CD14-positive monocyte (primary cell): ENCODE measurements around the gene SH3GLB2. TPM values are rescaled to one million over a fixed set of nuclear protein-coding genes. Genes with fewer than 3 reads are reported as not detected.

ENCODE experiments used
- DNase-seq, 3 donors: peaks; one replicate each; pipeline ENCODE4 v3.0.0-alpha.2; 2011 to 2022
- H2AFZ ChIP-seq: 2 replicates; pipeline ENCODE4 v1.6.0; 2012; ENCODE audit warnings: mild to moderate bottlenecking, low read depth, low read length, inconsistent platforms; ENCODE audit not compliant: insufficient read depth, poor library complexity, severe bottlenecking
- H3K27ac ChIP-seq, 2 donors: 1 replicate in 1 of 2; 2 replicates in 1 of 2; pipeline ENCODE4 v1.5.1; 2012 to 2013; ENCODE audit warnings: low read length in 2 of 2, control low read depth in 1 of 2, inconsistent platforms in 1 of 2, low read depth in 1 of 2, mild to moderate bottlenecking in 1 of 2
- H3K27me3 ChIP-seq, 2 donors: one replicate each; pipeline versions ENCODE4 v1.6.0 to v1.6.1; 2011 to 2013; ENCODE audit warnings: low read length in 2 of 2; ENCODE audit not compliant: control insufficient read depth in 2 of 2, insufficient read depth in 2 of 2
- H3K36me3 ChIP-seq, 2 donors: replicated peaks in 1 of 2; 1 replicate in 1 of 2; 2 replicates in 1 of 2; pipeline versions ENCODE4 v1.5.1 to v1.6.1; 2012 to 2013; ENCODE audit warnings: low read length in 2 of 2, control low read depth in 1 of 2, inconsistent platforms in 1 of 2, mild to moderate bottlenecking in 1 of 2; ENCODE audit not compliant: insufficient read depth in 2 of 2, control insufficient read depth in 1 of 2
- H3K4me1 ChIP-seq, 2 donors: 1 replicate in 1 of 2; 2 replicates in 1 of 2; pipeline versions ENCODE4 v1.5.1 to v1.6.1; 2012 to 2013; ENCODE audit warnings: low read length in 2 of 2, control low read depth in 1 of 2, inconsistent platforms in 1 of 2, mild to moderate bottlenecking in 1 of 2, moderate library complexity in 1 of 2; ENCODE audit not compliant: insufficient read depth in 2 of 2, control insufficient read depth in 1 of 2
- H3K4me2 ChIP-seq: replicated peaks from 2 replicates; pipeline ENCODE3; 2012; ENCODE audit warnings: low read length, moderate library complexity, mild to moderate bottlenecking; ENCODE audit not compliant: poor library complexity, severe bottlenecking; ENCODE audit errors: extremely low read depth
- H3K4me3 ChIP-seq, 3 experiments: fragments of 200-600 bp in 1 of 3; sonication (generic) in 1 of 3; replicated peaks in 1 of 3; 1 replicate in 2 of 3; 2 replicates in 1 of 3; pipeline ENCODE4 v1.5.1; 2011 to 2013; ENCODE audit warnings: low read length in 3 of 3, mild to moderate bottlenecking in 3 of 3, control low read depth in 2 of 3, low read depth in 2 of 3, inconsistent platforms in 1 of 3, moderate library complexity in 1 of 3
- H3K79me2 ChIP-seq: 2 replicates; pipeline ENCODE4 v1.6.0; 2012; ENCODE audit warnings: mild to moderate bottlenecking, control low read depth, inconsistent platforms, low read length, moderate library complexity; ENCODE audit not compliant: insufficient read depth
- H3K9ac ChIP-seq: 2 replicates; pipeline ENCODE4 v1.6.0; 2017; ENCODE audit warnings: low read length, mild to moderate bottlenecking; ENCODE audit not compliant: insufficient read depth, poor library complexity, severe bottlenecking
- H3K9me3 ChIP-seq, 2 donors: replicated peaks in 1 of 2; 1 replicate in 1 of 2; 2 replicates in 1 of 2; pipeline versions ENCODE4 v1.5.1 to v1.6.1; 2012 to 2013; ENCODE audit warnings: low read length in 2 of 2, control low read depth in 1 of 2; ENCODE audit not compliant: control insufficient read depth in 1 of 2, insufficient read depth in 1 of 2
- H4K20me1 ChIP-seq: 2 replicates; pipeline ENCODE4 v1.6.0; 2012; ENCODE audit warnings: mild to moderate bottlenecking, low read length, control low read depth, moderate library complexity; ENCODE audit not compliant: insufficient read depth
- H3K27ac Mint-ChIP-seq, 7 donors: one replicate each; pipeline ENCODE4 v1.8.0; 2020; ENCODE audit warnings: mild to moderate bottlenecking in 7 of 7, mixed read lengths in 7 of 7, moderate library complexity in 6 of 7, inconsistent platforms in 2 of 7
- H3K27me3 Mint-ChIP-seq, 3 donors: one replicate each; pipeline ENCODE4 v1.8.0; 2021 to 2022; ENCODE audit warnings: low read depth in 3 of 3, mild to moderate bottlenecking in 3 of 3, mixed read lengths in 3 of 3, moderate library complexity in 3 of 3, inconsistent platforms in 1 of 3
- H3K36me3 Mint-ChIP-seq, 2 donors: one replicate each; pipeline ENCODE4 v1.8.0; 2020; ENCODE audit warnings: mixed read lengths in 2 of 2, inconsistent platforms in 1 of 2, mild to moderate bottlenecking in 1 of 2
- H3K4me1 Mint-ChIP-seq: one replicate; pipeline ENCODE4 v1.8.0; 2020; ENCODE audit warnings: mild to moderate bottlenecking, mixed read lengths
- H3K4me3 Mint-ChIP-seq, 2 donors: one replicate each; pipeline ENCODE4 v1.8.0; 2020; ENCODE audit warnings: mild to moderate bottlenecking in 2 of 2, mixed read lengths in 2 of 2, moderate library complexity in 1 of 2
- H3K9me3 Mint-ChIP-seq, 7 donors: one replicate each; pipeline ENCODE4 v1.8.0; 2020 to 2022; ENCODE audit warnings: mixed read lengths in 7 of 7, mild to moderate bottlenecking in 6 of 7, moderate library complexity in 6 of 7, inconsistent platforms in 2 of 7
- WGBS: methylation state at CpG from one replicate; pipeline ENCODE4 v1.1.5; 2013; ENCODE audit warnings: missing lambda C conversion rate; ENCODE audit not compliant: insufficient coverage; 5-methylcytosine and 5-hydroxymethylcytosine counted together
- intact Hi-C, 2 donors: fragments of 100-400 bp; cut with micrococcal nuclease; formaldehyde crosslinking; loops; one replicate each; pipeline versions ENCODE4 v1.15.0 to v1.15.1; 2023
- polyA plus RNA-seq, 3 donors: library from polyadenylated mRNA; depleted of rRNA in 1 of 3; unstranded in 2 of 3; stranded (reverse) in 1 of 3; fragments of 300-500 nt in 2 of 3; fragments of >200 nt in 1 of 3; fragmentation: Illumina TruSeq in 2 of 3; gene quantifications; 1 replicate in 2 of 3; 2 replicates in 1 of 3; pipeline ENCODE4 v1.2.3, GENCODE V29; 2012 to 2021
- TF ChIP-seq, protein P1 (sequence below): fragments of 200-600 bp; IDR thresholded peaks from one replicate; pipeline ENCODE4 v1.8.0; 2022; ENCODE audit warnings: antibody characterized with exemption, mild to moderate bottlenecking

Gene SH3GLB2
- polyA plus RNA-seq, 3 donors, result 8.0 to 77.0 (median 25.9) TPM

DNA sequence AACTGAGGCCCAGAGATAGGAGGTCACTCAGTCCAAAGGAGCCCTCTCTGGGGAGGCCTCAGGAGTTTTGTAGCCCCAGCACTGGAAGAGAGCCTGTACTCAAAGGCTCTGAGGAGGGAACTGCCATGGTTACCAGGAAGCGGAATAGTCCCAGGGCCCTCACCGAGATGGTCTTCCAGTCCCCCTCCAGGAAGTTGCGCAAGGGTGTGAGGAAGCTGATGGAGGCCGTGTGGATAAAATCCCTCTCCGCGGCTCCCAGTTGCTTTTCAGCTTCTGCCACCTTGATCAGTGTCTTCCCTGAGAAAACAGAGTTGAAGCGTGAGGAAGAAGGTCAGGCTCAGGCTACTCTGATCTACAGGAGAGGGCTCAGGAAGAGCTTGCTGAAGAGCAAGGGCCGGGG lies 13.5 kb downstream of the SH3GLB2 start:
- Histone ChIP-seq H4K20me1 (no peaks in the 10 kb centered on the region), H3K4me3 (no peak overlapping the region), H3K36me3 (peaks cover 30 to 59% of the 10 kb centered on the region in 2 donors), H3K27ac (peak overlapping the region; percentile 0 to 45), H3K9ac (peak overlapping the region; percentile 21), H3K9me3 (no peaks in the 10 kb centered on the region), H3K4me2 (no peak overlapping the region), H2AFZ (no peak overlapping the region), H3K79me2 (no peaks in the 10 kb centered on the region), H3K27me3 (no peaks in the 10 kb centered on the region), H3K4me1 (peaks cover 7 to 8% of the 10 kb centered on the region in 2 donors)
- DNase-seq, result no peak
- Mint-ChIP-seq H3K36me3 (peaks cover 40 to 85% of the 10 kb centered on the region in 2 donors), H3K9me3 (peaks cover 0 to 2% (median 0%) of the 10 kb centered on the region in 7 donors), H3K27me3 (peaks cover 0 to 4% (median 0%) of the 10 kb centered on the region in 3 donors), H3K4me3 (no peak overlapping the region), H3K4me1 (peaks cover 9% of the 10 kb centered on the region), H3K27ac (peak overlapping the region in 4 of 7 donors; percentile 7 to 77 (median 72))
- TF ChIP-seq, protein P1, sequence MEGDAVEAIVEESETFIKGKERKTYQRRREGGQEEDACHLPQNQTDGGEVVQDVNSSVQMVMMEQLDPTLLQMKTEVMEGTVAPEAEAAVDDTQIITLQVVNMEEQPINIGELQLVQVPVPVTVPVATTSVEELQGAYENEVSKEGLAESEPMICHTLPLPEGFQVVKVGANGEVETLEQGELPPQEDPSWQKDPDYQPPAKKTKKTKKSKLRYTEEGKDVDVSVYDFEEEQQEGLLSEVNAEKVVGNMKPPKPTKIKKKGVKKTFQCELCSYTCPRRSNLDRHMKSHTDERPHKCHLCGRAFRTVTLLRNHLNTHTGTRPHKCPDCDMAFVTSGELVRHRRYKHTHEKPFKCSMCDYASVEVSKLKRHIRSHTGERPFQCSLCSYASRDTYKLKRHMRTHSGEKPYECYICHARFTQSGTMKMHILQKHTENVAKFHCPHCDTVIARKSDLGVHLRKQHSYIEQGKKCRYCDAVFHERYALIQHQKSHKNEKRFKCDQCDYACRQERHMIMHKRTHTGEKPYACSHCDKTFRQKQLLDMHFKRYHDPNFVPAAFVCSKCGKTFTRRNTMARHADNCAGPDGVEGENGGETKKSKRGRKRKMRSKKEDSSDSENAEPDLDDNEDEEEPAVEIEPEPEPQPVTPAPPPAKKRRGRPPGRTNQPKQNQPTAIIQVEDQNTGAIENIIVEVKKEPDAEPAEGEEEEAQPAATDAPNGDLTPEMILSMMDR, result no peak
- WGBS, result 20% methylated on average over 5 of the region's 8 CpGs
- intact Hi-C loops, result no loop called here

DNA sequence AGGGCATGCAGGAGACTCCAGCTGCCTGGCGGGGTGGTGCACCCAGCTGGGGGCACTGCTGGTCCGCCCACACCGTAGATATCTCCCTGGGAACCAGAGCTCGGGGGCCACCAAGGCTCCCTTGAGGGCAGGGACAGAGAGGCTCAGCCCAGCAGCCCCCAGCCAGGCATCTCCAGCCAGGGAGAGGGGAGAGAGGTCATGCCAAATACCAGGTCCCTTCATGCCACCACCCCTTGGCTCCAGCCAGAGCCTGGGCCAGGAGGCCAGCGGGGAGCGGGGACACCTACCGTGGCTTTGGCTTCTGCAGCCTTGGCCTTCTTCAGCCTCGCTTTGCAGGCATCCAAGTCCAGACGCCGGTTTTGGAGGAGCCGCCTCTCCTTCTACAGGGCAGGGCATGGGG lies 14.0 kb downstream of the SH3GLB2 start:
- no peak overlapping the region for H3K4me2 ChIP-seq
- Mint-ChIP-seq H3K9me3 (peaks cover 0 to 2% (median 0%) of the 10 kb centered on the region in 7 donors), H3K27me3 (peaks cover 0 to 4% (median 0%) of the 10 kb centered on the region in 3 donors), H3K27ac (peak overlapping the region in 2 of 7 donors; percentile 32 to 77), H3K4me3 (no peak overlapping the region), H3K4me1 (peaks cover 9% of the 10 kb centered on the region), H3K36me3 (peaks cover 40 to 84% of the 10 kb centered on the region in 2 donors)
- peak overlapping the region in 1 of 2 donors; percentile 45 for H3K27ac ChIP-seq
- TF ChIP-seq, protein P1, result no peak
- no peak for DNase-seq
- peaks cover 30 to 55% of the 10 kb centered on the region in 2 donors for H3K36me3 ChIP-seq
- no peaks in the 10 kb centered on the region for H3K27me3 ChIP-seq
- intact Hi-C loops, result no loop called here
- no peak overlapping the region for H3K4me3 ChIP-seq
- H3K9ac ChIP-seq, result no peak overlapping the region
- no peaks in the 10 kb centered on the region for H3K79me2 ChIP-seq
- no peaks in the 10 kb centered on the region for H4K20me1 ChIP-seq
- peaks cover 7 to 8% of the 10 kb centered on the region in 2 donors for H3K4me1 ChIP-seq
- H3K9me3 ChIP-seq, result no peaks in the 10 kb centered on the region
- WGBS, result 95% methylated on average over 11 of the region's 11 CpGs
- H2AFZ ChIP-seq, result no peak overlapping the region
